GM21576 (cell line): Measurements from ENCODE around the gene DAP.
A peak's percentile ranks its signal among the peaks of the same experiment; 100 is the strongest.

ENCODE experiments used
- ATAC-seq: cut with Tn5 transposase; IDR thresholded peaks from one replicate; pipeline ENCODE4 v1.9.1; 2021; ENCODE audit warnings: mild to moderate bottlenecking, moderate library complexity; ENCODE audit not compliant: unreplicated experiment

DAP gene

DNA sequence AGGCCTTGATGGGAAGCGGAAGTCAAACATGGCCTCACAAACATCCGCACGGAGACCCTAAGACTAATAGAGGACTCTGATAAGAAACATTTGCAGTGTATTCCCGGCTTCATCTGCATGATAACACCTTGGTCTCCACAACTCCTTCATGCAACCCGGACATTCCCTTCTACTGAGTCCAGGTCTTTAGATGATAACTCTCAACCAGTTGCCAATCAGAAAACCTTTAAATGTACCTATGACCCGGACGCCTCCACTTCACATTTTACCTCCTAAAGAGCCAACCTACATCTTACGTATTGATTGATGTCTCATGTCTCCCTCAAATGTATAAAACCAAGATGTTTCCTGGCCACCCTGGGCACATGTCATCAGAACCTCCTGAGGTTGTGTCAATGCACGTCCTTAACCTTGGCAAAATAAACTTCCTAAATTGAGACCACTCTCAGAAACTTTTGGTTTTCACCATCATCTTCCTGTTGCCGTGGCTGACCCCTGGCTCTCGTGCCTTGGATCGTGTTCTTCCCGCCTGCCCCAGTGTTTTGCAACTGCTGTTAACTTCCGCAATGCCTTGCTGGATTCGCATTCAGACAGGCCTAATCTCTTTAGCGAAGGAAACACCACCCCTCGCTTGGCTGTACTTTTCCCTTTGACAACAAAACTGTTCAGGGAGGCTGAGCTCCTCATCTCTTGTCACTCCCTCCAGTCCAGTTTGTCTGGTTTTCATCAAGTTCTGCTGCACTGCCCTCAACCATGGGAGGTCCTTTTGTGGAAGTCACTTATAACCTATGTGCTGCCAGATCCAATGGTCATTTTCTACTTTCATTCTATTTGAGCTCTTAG lies 1.1 kb upstream of the DAP start:
- no peak for ATAC-seq

GRCh38 chr5:10760921-10761184 lies 181 bp downstream of the DAP start:
- ATAC-seq: no peak

DNA sequence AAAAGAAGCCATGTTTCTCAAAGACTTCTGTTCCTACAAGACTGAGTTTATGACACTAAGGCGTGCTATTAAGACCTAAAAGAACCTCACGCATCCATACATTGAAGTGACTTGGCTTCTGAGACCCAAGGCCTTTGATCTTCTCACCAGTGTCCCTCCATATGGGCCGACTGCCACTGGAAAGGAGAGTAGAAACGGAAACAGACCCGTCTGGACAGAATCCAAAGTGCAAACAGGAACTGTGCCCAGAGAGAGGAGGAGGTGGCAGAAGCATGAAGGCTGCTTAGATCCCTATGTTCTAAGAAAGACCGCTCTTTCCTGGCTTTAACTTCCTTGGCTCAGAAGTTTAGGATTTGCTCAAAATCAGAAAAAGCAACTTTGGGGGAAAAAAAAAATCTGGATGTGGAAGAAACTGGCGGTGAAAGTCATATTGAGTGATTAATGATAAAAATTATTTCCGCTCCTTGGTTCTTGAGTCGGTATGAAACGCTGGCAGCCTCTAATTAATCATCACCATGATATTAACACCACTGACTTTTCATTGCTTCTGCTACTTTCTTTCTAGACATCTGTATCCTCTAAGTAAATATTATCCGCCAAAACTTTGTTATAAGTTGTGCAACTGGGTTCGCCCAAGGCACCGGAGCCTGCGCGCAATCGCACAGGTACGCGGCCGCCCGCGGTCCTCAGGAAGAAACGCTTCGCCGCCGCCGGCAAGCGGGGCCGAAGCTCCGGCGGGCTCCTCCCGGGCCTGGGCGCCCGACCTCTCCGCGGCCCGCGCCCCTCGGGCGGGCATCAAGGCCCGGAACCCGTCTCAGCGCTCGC lies 726 bp downstream of the DAP start:
- peak; percentile 35 for ATAC-seq

GRCh38 chr5:10759111-10759510 lies 1.9 kb downstream of the DAP start:
- no peak for ATAC-seq

- no peak for ATAC-seq
Observed at GRCh38 chr5:10757922-10758555, 3.0 kb downstream of the DAP start.

GRCh38 chr5:10757043-10757442 lies 4.0 kb downstream of the DAP start:
- ATAC-seq: no peak

- ATAC-seq: no peak
Observed at GRCh38 chr5:10756549-10756948, 4.5 kb downstream of the DAP start.

- ATAC-seq: no peak
Observed at GRCh38 chr5:10753178-10753577, 7.9 kb downstream of the DAP start.

GRCh38 chr5:10752451-10752850 lies 8.6 kb downstream of the DAP start:
- ATAC-seq: no peak

- no peak for ATAC-seq
Observed at GRCh38 chr5:10750909-10751308, 10.1 kb downstream of the DAP start.

DNA sequence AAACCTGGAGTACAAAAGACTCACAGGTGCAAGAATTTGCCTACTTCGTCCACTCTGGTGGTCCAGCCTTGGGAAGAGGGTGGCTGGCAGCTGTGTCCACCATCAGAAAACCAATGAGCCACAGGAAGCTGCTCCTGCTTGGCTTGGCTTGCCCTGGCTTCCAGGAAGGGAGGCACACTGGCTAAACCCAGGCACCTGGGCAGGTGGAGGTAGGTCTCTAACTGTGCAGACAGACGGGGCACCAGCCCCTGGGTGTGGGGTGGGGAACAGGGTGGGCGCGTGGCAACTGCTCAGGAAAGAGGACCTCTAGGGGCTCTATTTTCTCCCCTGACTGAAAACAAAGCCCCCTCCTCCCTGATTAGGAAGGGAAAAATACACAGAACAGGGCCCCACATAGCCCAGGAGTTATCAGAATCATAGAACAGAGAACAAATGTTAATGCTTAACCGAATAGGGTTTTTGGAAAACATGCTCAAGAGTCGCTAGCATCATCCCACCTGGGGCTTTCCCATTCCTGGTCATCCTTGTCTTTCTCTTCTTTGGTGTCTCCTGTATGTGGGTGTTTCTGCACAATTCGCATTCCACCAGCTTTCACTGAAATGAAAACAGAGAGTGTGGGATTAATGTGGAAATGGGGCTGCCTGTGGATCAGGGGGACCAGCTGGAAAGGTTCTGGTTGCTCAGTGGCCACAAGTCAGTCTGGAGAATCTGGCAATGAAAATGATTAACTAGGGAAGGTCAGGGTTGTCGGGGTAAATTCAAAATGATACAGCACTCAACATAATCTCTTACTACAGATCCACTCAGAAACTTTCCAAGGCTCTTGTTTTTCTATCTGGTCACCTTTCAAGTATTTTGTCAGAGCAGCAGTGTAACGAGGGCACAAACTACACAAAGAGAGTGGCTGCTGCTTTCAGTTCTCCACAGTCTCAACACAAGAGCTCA lies 13.1 kb downstream of the DAP start:
- no peak for ATAC-seq

DNA sequence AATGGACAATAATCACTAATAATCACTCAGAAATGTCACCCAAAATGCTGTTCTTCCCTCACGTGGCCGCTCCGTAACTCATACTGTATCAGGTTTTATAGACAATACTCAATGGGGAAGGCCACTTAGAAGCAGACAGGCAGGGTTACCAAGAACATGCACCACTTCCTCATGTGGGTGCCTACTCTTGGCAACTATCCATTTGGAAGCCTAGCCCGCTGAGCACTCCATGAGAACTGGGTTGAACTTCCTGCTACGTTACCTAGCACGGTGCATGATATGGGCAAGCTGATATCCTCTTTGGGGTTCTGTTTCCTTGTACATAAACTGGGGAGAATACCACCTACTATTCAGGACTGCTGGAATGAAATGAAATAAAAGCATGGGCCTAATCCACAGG lies 14.3 kb downstream of the DAP start:
- ATAC-seq: no peak

GRCh38 chr5:10745133-10745532 lies 15.9 kb downstream of the DAP start:
- no peak for ATAC-seq

DNA sequence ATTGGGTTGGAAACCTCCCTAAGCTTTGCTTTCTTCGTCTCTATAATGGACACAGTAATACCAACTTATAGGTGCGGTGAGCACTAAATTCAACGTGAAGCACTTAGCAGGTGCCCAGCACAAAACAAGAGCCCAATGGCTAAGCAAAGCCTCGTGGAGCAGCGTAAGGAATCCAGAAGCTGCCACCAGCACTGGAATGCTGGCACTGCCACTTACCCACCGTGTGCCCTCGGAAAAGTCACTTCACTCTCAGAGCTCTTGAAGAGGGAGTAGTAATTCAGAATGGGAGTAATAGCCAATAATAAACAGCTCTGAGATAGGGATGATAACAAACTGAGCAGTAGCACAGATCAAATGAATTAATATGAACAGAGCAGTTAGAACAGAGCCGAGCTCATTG lies 16.4 kb downstream of the DAP start:
- ATAC-seq: no peak

DNA sequence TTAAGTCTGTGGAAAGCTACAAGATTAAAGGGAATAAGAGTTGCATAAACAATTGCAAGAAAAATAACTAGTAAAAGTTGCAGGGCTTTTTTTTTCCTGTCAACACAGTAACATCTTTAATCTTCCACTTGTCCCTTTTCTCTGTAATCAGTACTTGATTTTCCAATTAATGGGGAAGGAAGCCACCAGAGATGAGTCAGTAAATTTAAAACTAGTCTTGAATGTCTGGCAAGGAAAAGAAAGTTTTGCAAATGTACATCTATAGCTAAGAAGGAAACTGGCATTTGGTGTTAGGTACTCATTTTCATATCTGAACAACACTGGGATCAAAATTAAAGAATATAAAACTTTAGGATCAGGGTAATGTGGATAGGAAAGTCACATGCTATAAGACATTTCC lies 17.1 kb downstream of the DAP start:
- ATAC-seq: no peak

GRCh38 chr5:10743526-10743925 lies 17.5 kb downstream of the DAP start:
- ATAC-seq: no peak

GRCh38 chr5:10741661-10742060 lies 19.4 kb downstream of the DAP start:
- no peak for ATAC-seq

DNA sequence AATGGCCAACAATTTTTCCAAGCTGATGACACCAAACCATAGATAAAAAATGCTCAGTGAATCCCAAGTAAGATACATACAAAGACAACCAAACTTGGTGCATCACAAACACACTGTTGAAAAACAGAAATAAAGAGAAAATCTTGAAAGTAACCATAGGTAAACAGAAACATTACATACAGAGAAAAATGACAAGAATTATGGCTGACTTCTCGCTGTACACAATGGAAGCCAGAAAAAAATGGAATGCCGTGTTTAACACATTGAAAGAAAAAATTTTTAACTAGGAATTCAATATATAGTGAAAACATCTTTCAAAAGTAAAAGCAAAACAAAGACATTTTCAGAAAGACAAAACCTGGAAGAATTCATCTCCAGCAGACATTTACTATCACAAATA lies 20.6 kb downstream of the DAP start:
- no peak for ATAC-seq

DNA sequence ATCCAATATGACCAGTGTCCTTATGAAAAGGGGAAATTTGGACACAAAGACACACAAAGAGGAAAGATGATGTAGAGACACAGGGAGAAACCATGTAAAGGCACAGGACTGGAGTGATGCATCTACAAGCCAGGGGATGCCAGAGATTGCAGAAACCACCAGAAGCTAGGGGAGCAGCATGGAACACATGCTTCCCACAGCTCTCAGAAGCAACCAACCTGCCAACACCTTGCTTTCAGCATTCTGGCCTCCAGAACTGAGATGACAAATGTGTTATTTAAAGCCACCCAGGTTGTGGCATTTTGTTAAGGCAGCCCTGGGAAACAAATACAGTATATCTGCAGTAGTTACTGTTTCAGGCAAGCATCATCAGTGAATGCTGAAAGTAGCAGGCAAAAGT lies 23.2 kb downstream of the DAP start:
- ATAC-seq: no peak

GRCh38 chr5:10736808-10737207 lies 24.2 kb downstream of the DAP start:
- no peak for ATAC-seq

GRCh38 chr5:10736354-10736753 lies 24.7 kb downstream of the DAP start:
- peak; percentile 2 for ATAC-seq
